ENCODE data around the gene PGAM1. TPM values are rescaled to one million over a fixed set of nuclear protein-coding genes. Genes with fewer than 3 reads are reported as not detected.

The PGAM1 gene
- 724 and 846 TPM in 2 replicates for total RNA-seq (2014; rRNA removed; shearing (Covaris generic))

DNA sequence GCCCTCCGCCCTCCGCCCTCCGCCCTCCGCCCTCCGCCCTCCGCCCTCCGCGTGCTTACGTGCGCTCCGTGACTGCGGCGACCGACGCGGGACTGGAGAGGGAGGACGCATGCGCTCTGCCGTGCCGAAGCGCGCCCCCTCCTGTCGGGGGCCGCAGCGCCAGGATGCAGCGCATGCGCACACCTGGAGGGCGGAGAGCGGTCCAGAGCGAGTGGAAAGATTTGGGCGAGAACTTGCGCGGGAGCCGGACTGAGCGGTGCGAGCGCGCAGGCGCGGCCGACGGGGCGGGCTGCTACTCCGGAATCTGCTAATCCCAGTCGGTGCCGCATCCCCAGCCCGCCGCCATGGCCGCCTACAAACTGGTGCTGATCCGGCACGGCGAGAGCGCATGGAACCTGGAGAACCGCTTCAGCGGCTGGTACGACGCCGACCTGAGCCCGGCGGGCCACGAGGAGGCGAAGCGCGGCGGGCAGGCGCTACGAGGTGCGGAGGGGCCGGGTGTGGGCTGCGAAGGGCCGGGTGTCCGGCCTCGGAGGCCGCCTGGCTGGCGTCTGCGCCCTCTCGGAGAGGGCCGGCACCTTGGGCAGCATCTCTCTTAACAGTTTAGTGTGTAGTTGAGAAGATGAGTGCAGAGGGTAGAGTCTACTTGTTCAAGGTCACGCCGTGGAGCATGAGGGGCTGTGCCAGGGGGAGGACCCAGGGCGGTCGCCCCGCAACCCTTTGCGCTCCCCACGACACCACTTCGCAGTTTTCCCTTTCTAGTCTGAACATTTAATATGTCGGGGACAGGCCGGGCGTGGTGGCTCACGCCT lies at the start of gene PGAM1:
TSS of gene PGAM1 (plus strand) at position 228 of the 812 bp plus-strand sequence. CDS start at position 345, 117 bp downstream.
- in situ Hi-C loops (cut with HindIII; ENCODE audit: low sequenced_read_pairs) = no loop called here
- peak; percentile 93 for DNase-seq (ENCODE audit: low spot score)

DNA sequence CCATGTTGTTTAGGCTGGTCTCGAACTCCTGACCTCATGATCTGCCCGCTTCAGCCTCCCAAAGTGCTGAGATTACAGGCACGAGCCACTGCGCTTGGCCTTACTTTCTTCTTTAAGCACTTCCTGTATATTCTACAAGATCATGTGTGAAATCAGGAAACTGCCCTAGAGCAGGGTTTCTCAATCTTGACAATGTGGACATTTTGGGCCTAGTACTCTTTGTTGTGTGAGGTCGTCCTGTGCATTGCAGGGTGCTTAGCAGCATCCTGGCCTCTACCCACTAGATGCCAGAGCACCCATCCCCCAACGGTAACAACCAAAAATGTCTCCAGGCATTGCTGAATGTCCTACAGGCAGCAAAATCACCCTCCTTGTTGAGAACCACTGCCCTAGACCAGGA lies 49.6 kb upstream of the PGAM1 start:
- in situ Hi-C loops (cut with HindIII; ENCODE audit: low sequenced_read_pairs) = no loop called here
- DNase-seq (ENCODE audit: low spot score) = no peak

DNA sequence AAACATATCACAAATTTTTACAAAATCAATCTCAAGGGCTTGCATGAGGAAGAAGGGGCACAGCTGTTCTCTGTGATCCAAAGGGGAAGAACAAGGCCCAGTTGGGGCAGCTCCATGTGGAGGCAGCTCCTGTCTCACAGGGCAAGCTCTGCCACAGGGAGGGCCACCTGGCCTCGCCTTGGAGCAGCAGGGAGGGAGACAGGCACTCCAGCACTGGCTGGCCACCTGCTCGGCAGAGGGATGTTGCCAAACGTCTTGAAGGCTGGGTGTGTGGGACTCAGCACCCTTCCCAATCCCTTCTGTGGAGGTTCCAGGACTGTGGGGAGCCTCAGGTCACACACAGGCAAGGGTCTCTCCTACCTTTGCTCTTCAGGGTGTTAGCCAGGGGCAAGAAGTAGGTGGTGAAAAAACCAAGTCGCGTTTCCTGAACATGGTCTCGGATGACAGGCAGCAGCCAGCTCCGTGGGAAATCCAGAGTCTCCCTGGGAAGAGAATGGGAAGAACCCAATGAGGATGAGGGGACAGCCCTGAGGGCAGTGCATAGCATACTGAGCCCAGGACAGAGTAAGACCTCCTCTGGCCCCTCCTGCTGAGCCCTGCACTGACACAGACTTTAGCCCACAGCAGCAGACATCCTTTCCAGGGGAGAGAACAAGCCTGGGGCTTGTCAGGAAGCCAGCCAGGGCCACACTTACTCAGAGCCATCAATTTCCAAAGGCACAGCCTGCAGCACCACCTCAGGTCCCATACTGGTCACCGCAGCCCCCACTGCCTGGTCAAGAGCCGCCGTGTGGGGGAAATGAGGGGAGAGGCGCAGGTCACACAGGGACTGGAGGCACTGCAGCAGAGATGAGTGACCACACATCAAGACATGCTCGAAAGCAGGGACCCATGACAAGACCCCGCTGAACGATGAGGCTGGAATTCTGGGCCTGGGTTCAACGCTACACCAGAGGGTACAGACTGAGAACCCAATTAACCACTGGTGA lies 46.8 kb upstream of the PGAM1 start:
- in situ Hi-C loops (cut with HindIII; ENCODE audit: low sequenced_read_pairs) = no loop called here
- DNase-seq (ENCODE audit: low spot score) = peak; percentile 43

DNA sequence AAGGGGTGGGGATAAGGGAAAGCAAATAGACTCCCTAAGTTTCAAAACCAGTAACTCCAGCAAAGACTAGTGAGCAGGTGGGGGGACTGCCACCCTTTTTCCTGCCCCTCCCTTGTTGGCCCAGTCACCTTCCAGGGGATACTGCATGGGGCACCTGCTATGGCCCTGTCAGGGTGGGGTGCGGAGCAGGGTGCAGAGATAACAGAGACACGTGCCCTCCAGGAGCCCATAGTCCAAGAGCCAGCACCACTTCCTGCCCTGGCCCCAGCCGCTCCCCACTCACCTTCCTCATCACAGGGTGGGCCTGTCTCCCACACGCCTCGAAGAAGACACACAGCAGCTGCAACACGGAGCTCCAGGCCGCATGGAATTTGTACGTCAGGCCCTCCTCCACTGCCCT lies 45.5 kb upstream of the PGAM1 start:
- no peak for DNase-seq (ENCODE audit: low spot score)
- in situ Hi-C loops (cut with HindIII; ENCODE audit: low sequenced_read_pairs) = no loop called here

DNA sequence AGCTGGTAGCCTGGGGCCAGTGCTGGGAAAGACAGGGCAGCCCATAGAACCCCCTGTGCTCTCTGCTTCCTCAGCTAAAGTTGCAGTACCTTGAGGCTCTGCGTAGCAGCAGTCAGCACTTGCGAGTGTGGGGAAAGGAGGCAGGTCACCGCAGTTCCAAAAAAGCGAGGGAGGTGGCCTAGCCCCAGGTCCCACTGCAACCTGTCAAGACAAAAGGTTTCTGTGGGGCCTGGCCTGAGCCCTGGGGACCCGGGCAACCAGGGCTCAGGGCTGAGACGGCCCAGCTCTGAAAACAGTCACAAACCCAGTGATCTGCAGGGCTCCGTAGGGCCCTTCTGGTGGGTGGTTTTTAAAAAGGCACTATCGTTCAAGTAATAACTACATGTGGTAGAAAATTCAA lies 44.4 kb upstream of the PGAM1 start:
- in situ Hi-C loops (cut with HindIII; ENCODE audit: low sequenced_read_pairs) = no loop called here
- no peak for DNase-seq (ENCODE audit: low spot score)

DNA sequence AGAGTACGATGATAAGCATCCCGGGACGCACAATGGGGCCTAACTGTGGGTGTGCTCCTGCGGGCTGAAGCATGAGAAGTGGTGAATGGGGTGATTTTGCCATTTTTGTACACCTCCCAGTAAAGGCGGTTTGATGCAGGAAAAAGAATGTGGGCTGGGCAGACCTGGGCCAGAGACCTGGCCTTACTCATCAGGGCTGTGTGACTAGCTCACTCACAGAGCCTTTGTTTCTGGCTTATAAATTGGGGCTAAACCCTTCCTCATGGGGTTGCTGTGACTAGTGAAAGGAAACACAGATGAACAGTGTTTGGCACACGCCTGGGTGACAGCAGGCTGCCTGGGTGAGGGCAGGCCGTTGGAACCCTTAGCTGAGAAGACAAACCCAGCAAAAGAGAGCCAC lies 42.8 kb upstream of the PGAM1 start:
- DNase-seq (ENCODE audit: low spot score) = no peak
- in situ Hi-C loops (cut with HindIII; ENCODE audit: low sequenced_read_pairs) = no loop called here

DNA sequence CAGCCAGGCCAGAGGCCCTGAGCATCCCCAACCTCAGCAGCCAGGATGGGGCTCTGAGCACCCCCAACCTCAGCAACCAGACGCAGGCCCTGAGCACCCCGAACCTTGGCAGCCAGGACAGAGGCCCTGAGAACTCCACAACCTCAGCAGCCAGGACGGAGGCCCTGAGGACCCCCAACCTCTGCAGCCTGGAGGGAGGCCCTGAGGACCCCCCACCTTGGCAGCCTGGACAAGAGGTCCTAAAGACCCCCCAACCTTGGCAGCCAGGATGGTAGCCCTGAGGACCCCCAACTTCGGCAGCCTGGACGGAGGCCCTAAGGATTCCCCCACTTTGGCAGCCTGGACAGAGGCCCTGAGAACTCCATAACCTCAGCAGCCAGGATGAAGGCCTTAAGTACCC lies 41.8 kb upstream of the PGAM1 start:
- in situ Hi-C loops (cut with HindIII; ENCODE audit: low sequenced_read_pairs) = no loop called here
- DNase-seq (ENCODE audit: low spot score) = no peak

DNA sequence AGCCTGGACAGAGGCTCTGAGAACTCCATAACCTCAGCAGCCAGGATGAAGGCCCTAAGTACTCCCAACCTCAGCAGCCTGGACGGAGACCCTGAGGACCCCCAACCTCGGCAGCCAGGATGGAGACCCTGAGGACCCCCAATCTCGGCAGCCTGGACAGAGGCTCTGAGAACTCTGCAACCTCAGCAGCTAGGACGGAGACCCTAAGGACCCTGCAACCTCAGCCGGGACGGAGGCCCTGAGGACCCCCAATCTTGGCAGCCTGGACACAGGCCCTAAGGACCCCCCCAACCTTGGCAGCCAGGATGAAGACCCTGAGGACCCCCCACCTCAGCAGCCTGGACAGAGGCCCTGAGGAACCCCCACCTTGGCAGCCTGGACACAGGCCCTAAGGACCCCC lies 41.4 kb upstream of the PGAM1 start:
- in situ Hi-C loops (cut with HindIII; ENCODE audit: low sequenced_read_pairs) = no loop called here
- no peak for DNase-seq (ENCODE audit: low spot score)

DNA sequence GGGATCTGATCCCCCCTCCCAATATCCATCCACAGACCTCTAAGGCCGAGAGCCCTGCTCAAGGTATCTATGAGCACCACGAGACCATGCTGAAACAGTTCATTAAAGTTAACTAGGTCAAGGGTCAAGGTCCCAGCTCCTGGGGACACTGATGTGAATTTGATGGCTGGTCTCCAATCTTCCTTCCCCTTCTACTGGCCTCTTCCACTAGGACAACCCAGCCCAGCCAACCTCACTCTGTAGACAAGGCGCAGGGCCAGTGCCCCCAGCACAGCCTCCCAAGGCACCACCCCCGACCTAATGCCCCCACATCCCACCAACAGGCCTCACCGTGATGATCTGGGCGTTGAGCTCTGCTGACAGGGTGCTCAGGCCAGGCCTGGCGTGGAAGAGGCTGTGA lies 40.4 kb upstream of the PGAM1 start:
- in situ Hi-C loops (cut with HindIII; ENCODE audit: low sequenced_read_pairs) = no loop called here
- DNase-seq (ENCODE audit: low spot score) = no peak

DNA sequence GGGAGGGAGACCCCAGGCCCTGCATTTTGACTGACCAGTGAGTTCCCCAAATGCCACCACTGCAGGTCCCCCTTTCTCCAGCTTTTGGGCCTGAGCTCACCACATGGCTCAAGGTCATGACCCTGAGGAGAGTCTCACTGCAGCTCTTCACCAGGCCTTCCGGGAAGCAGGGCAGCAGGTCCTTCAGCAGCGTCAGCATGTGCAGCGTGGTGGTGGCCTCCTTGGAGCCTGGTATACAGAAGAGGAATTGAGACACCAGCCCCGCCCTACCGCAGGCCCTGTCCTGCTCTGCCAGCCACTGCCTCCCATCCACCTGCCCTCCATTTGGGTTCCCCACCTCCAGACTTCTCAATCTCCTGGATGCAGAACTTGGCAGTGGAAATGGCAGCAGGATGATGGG lies 37.8 kb upstream of the PGAM1 start:
- in situ Hi-C loops (cut with HindIII; ENCODE audit: low sequenced_read_pairs) = no loop called here
- DNase-seq (ENCODE audit: low spot score) = no peak

DNA sequence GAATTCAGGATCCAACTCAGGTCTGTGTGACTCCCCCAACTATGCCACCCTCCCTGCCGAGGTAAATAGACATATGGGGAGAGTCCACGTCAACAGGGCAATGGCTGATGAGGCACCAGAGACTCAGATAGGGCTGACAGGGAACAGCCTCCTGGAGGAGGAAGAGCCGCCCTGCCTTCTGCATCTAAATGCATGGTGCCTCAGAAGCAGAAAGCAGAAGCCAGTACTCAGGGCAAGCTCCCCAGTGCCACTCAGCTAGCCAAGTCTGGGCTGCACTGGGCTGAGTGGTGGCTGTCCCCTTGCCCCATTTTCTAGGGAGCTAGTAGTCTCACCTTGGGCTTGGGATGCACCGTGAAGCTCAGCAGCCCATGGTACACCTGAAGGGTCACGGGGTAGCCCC lies 35.9 kb upstream of the PGAM1 start:
- in situ Hi-C loops (cut with HindIII; ENCODE audit: low sequenced_read_pairs) = no loop called here
- no peak for DNase-seq (ENCODE audit: low spot score)

DNA sequence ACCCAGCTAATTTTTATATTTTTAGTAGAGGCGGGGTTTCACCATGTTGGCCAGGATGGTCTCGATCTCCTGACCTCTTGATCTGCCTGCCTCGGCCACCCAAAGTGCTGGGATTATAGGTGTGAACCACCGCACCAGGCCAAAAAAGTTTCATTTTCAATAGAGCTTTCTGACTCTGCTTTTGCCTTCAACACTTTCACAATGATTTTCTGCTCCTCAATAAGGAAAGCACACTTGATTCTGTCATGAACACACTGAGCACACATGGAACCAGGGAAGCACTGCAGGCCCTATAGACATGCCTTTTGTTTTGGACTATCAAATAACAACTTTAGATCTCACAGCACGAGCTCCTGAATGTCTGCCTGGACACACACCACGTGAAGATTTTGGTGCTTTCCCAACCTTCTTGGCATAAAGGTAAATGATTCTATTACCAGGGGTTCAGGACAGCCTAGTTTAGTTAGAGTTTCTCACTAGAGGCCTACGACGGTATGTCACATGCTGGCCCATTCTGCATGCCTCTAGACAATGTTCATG lies 32.9 kb upstream of the PGAM1 start:
- no peak for DNase-seq (ENCODE audit: low spot score)
- in situ Hi-C loops (cut with HindIII; ENCODE audit: low sequenced_read_pairs) = no loop called here

DNA sequence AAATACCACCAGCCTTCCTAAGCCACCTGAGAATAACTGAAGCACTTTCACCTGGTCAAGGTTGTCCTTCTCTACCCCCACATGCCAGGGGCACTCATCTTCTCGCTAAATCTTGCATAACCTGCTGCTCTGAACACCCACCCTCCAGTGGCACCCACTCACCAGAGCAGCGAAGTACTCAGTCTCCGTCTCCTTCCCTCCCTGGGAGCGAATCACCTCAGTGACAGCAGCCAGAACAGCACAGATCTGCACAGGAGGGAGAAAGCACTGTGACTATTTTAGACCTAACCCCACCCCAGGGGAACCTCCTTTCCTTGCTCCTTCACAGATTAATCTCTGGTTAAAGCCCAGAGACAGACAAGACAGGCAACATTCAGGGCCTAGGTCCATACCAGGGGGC lies 29.9 kb upstream of the PGAM1 start:
- in situ Hi-C loops (cut with HindIII; ENCODE audit: low sequenced_read_pairs) = no loop called here
- no peak for DNase-seq (ENCODE audit: low spot score)

DNA sequence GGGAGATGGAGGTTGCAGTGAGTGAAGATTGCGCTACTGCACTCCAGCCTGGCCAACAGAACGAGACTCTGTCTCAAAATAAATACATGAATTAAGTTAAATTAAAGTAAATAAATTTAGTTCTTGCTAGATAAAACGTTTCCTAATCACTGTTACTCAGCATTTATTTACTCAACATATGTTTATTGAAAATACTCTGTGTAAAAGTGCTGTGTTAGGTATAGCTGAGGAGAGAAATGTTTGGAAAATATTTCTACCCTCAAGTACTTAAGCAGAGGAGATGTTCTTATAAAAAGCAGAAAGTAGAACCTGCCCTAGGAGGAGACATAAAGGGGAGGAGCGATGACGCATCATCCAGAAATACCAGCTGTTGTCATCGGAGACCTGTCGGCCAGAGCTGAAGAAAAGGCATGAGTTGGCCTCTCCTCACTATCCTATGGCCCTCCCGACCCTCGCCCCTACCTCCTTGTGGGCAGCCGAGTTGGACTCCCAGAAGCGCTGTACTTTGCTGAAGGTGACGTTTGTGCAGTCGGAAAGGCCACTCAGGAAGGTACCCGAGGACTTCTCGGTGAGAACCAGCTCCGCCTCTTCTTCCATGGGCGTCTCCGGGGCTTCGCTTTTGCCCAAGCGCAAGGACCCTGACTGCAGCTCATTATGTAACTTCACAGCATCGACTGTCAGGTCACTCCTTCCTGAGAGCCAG lies 26.0 kb upstream of the PGAM1 start:
- DNase-seq (ENCODE audit: low spot score) = no peak
- in situ Hi-C loops (cut with HindIII; ENCODE audit: low sequenced_read_pairs) = no loop called here

DNA sequence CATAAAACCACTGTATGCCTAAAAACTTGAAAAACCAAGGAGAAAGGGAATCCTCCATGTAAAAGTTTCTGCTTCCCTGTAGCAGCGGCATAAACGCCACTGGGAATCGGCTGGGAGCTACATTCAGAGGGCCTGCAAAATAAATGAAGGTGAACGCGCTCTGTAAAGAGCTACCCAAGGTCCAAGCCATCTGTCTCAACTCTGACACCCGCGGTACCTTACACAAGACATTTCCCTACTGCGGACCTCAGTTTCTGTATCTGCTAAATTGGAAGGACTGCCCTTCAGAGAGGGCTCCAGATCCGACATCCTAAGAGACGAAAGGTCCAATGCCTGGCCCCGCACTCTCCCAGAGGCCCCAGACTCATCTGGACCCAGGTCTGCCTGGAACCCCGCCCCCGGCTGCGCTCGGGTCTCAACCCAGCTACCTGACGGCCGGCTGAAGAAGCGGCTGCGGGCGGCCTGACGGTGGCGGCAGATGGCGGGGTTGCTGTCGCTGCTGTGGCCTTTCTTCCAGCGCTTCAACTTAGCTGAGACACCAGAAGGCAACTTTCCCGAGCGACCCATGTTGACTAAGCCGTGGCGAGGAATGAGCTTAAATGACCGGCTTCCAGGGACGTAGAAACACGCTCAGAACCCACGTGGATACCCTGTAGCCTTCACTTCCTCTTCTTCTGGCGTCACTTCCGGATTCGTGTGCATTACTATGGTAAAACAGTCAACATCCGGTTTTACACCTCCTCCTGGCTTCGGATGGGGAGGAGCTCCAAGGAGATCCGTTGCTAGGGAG lies 25.1 kb upstream of the PGAM1 start, which contains the start of gene RRP12:
TSS of gene RRP12 (minus strand) at position 676 of the 790 bp plus-strand sequence. CDS start at position 567, 109 bp downstream.
- in situ Hi-C loops (cut with HindIII; ENCODE audit: low sequenced_read_pairs) = no loop called here

DNA sequence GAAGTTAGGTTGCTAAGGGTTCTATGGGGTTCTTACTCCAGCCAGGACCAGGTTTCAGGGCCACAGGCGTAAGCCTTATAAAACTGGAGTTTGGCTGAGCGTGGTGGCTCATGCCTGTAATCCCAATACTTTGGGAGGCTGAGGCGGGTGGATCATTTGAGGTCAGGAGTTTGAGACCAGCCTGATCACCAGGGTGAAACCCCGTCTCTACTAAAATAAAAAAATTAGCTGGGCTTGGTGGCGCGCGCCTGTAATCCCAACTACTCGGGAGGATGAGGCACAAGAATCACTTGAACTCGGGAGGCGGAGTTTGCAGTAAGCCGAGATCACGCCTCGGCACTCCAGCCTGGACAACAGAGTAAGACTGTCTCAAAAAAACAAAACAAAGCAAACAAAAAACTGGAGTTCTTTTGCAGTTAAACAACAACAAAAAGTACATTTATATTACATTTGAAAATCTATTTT lies 24.5 kb upstream of the PGAM1 start:
- in situ Hi-C loops (cut with HindIII; ENCODE audit: low sequenced_read_pairs) = no loop called here
- no peak for DNase-seq (ENCODE audit: low spot score)

More for the DNA sequence above, 25.1 kb upstream of the PGAM1 start, which contains the start of gene RRP12:
- peak; percentile 99 for DNase-seq (ENCODE audit: low spot score)

DNA sequence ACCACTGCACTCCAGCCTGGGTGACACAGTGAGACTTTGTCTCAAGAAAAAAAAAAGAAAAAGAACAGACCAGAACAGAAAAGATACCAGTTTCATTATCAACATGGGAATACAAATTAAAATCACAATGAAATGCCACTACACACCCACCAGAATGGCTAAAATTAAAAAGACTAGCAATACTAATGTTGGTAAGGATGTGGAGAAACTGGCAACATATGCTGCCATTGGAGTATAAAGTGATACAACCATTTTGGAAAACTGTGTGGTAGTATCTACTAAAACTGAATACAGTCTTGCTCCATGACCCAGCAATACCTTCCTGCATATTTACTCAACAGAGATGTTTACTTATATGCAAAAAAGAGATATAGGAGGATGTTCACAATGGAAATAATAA lies 21.9 kb upstream of the PGAM1 start:
- DNase-seq (ENCODE audit: low spot score) = no peak
- in situ Hi-C loops (cut with HindIII; ENCODE audit: low sequenced_read_pairs) = no loop called here

DNA sequence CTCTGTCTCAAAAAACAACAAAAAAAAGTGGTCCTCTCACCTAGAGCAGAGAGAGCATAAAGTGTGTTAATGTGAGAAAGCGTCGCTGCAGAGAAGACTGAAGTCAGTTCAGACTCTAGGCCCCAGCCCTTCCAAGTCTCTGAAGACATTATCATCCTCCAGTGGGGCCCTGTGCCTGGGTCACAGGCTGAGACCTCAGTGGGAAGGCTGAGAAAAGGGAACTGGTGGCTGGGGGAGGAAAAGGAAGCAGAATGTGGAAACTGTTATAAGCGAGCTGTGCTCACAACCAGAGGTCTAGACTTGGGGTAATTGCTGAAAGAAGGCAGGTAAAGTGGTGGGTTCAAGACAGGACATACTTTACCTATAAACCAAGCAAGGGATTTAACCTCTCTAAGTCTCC lies 19.9 kb upstream of the PGAM1 start:
- no peak for DNase-seq (ENCODE audit: low spot score)
- in situ Hi-C loops (cut with HindIII; ENCODE audit: low sequenced_read_pairs) = no loop called here
